GM23338 (cell line): ENCODE results near the gene LPAR1. TPM values are rescaled to one million over a fixed set of nuclear protein-coding genes. Genes with fewer than 3 reads are reported as not detected.

ENCODE experiments used
- ATAC-seq: fragments of 200-7000 bp; cut with Tn5 transposase; 3 replicates; pipeline ENCODE4 v1.9.1; 2020
- DNase-seq: peaks from one replicate; pipeline ENCODE4 v3.0.0-alpha.2; 2015; ENCODE audit warnings: low spot score
- H2AFZ ChIP-seq: fragments of 200-600 bp; sonication (generic); 2 replicates; pipeline ENCODE4 v1.8.0; 2016; ENCODE audit warnings: antibody characterized with exemption, mild to moderate bottlenecking, moderate library complexity
- H3F3A ChIP-seq: fragments of 200-600 bp; sonication (generic); replicated peaks from 2 replicates; pipeline ENCODE4 v1.8.0; 2017; ENCODE audit warnings: antibody characterized with exemption, mixed run types, low read depth
- H3K27ac ChIP-seq: fragments of 200-600 bp; sonication (generic); 2 replicates; pipeline ENCODE4 v1.6.1; 2016; ENCODE audit warnings: low read depth
- H3K27me3 ChIP-seq: fragments of 200-600 bp; sonication (generic); 2 replicates; pipeline ENCODE4 v1.8.0; 2016; ENCODE audit warnings: mild to moderate bottlenecking, mixed run types, moderate library complexity; ENCODE audit not compliant: insufficient read depth
- H3K36me3 ChIP-seq: fragments of 200-600 bp; sonication (generic); 2 replicates; pipeline ENCODE4 v1.8.0; 2016; ENCODE audit warnings: mild to moderate bottlenecking; ENCODE audit not compliant: insufficient read depth
- H3K4me1 ChIP-seq: fragments of 200-600 bp; sonication (generic); 2 replicates; pipeline ENCODE4 v1.8.0; 2016; ENCODE audit warnings: mild to moderate bottlenecking, moderate library complexity; ENCODE audit not compliant: insufficient read depth
- H3K4me2 ChIP-seq: fragments of 200-600 bp; sonication (generic); 2 replicates; pipeline ENCODE4 v1.7.1; 2017; ENCODE audit warnings: mixed run types
- H3K4me3 ChIP-seq: fragments of 200-600 bp; sonication (generic); 2 replicates; pipeline ENCODE4 v1.6.1; 2016; ENCODE audit warnings: mixed run types
- H3K79me2 ChIP-seq: fragments of 200-600 bp; sonication (generic); replicated peaks from 2 replicates; pipeline ENCODE4 v1.8.0; 2017; ENCODE audit warnings: mild to moderate bottlenecking; ENCODE audit not compliant: insufficient read depth
- H3K9me2 ChIP-seq: fragments of 200-600 bp; sonication (generic); 2 replicates; pipeline ENCODE4 v1.8.0; 2017; ENCODE audit not compliant: insufficient read depth
- H4K20me1 ChIP-seq: fragments of 200-600 bp; sonication (generic); replicated peaks from 2 replicates; pipeline ENCODE4 v1.8.0; 2017; ENCODE audit warnings: mild to moderate bottlenecking; ENCODE audit not compliant: insufficient read depth
- H3K27ac Mint-ChIP-seq: 2 replicates; pipeline ENCODE4 v1.8.0; 2020; ENCODE audit warnings: inconsistent platforms, mild to moderate bottlenecking, moderate library complexity, mixed read lengths
- H3K27me3 Mint-ChIP-seq: 3 replicates; pipeline ENCODE4 v1.8.0; 2022; ENCODE audit warnings: low read depth, mild to moderate bottlenecking, moderate library complexity, mixed read lengths, inconsistent platforms; ENCODE audit not compliant: insufficient read depth, poor library complexity
- H3K36me3 Mint-ChIP-seq: 3 replicates; pipeline ENCODE4 v1.8.0; 2021; ENCODE audit warnings: low read depth, mild to moderate bottlenecking, inconsistent platforms, moderate library complexity, mixed read lengths
- H3K4me1 Mint-ChIP-seq: 3 replicates; pipeline ENCODE4 v1.8.0; 2020; ENCODE audit warnings: mild to moderate bottlenecking, inconsistent platforms, mixed read lengths
- H3K4me3 Mint-ChIP-seq: 3 replicates; pipeline ENCODE4 v1.8.0; 2021; ENCODE audit warnings: moderate library complexity, mild to moderate bottlenecking, inconsistent platforms, mixed read lengths
- H3K9me3 Mint-ChIP-seq: 3 replicates; pipeline ENCODE4 v1.8.0; 2020; ENCODE audit warnings: moderate library complexity, mild to moderate bottlenecking, inconsistent platforms, mixed read lengths
- CTCF ChIP-seq, 2 experiments: fragments of 200-600 bp in 1 of 2; sonication (generic) in 1 of 2; conservative IDR thresholded peaks; 2 replicates each; pipeline versions ENCODE4 v1.5.1 to v1.6.1; 2016 to 2017; ENCODE audit warnings: antibody characterized with exemption in 2 of 2, low read depth in 2 of 2, mild to moderate bottlenecking in 2 of 2, moderate library complexity in 1 of 2
- ETS1 ChIP-seq: IDR thresholded peaks from 2 replicates; pipeline ENCODE4 v1.6.1; 2016; ENCODE audit warnings: antibody characterized with exemption
- EZH2 ChIP-seq: fragments of 200-600 bp; sonication (generic); IDR thresholded peaks from one replicate; pipeline ENCODE4 v1.8.0; 2017; ENCODE audit warnings: antibody characterized with exemption, mild to moderate bottlenecking, low read depth; ENCODE audit not compliant: unreplicated experiment
- NANOG ChIP-seq: IDR thresholded peaks from 2 replicates; pipeline ENCODE4 v1.6.1; 2016; ENCODE audit warnings: antibody characterized with exemption, borderline replicate concordance
- POLR2AphosphoS5 ChIP-seq: IDR thresholded peaks from 2 replicates; pipeline ENCODE4 v1.6.1; 2016; ENCODE audit warnings: antibody characterized with exemption, low read depth
- REST ChIP-seq: IDR thresholded peaks from one replicate; pipeline ENCODE4 v1.6.1; 2018; ENCODE audit warnings: antibody characterized with exemption; ENCODE audit not compliant: unreplicated experiment
- STAT1 ChIP-seq: IDR thresholded peaks from one replicate; pipeline ENCODE4 v1.6.1; 2016; ENCODE audit warnings: antibody characterized with exemption; ENCODE audit not compliant: unreplicated experiment
- ZNF114 ChIP-seq: fragments of 250-450 bp; sonication (Bioruptor Pico); IDR thresholded peaks from 2 replicates; pipeline ENCODE4 v1.5.0; 2020; ENCODE audit warnings: mild to moderate bottlenecking, moderate library complexity
- ZNF462 ChIP-seq: fragments of 250-450 bp; sonication (Bioruptor Pico); IDR thresholded peaks from 2 replicates; pipeline ENCODE4 v1.5.0; 2020; ENCODE audit warnings: mild to moderate bottlenecking, moderate library complexity
- polyA plus RNA-seq: library from polyadenylated mRNA; unstranded; fragments of >200 nt; fragmentation: Nextera tagmentation; extraction: Ambion mirVana; gene quantifications from 2 replicates; pipeline ENCODE4 v1.2.1, GENCODE V29; 2016
- total RNA-seq: library from RNA; depleted of rRNA; stranded (reverse); fragments of >200 nt; shearing (Covaris generic); gene quantifications from 2 replicates; pipeline ENCODE4 v1.2.3, GENCODE V29; 2014

LPAR1 gene
- total and polyA plus RNA-seq, 2 experiments from 2014 or later, result 1.0 to 3.8 TPM

- no peak for TF ChIP-seq NANOG
- H3K27ac ChIP-seq, result no peak overlapping the region
- peaks cover 7% of the 10 kb centered on the region; the same call in 1 of the 2 replicates for H3K4me1 ChIP-seq
- no peaks in the 10 kb centered on the region for H3F3A ChIP-seq
- H3K9me3 Mint-ChIP-seq, result no peaks in the 10 kb centered on the region
- ATAC-seq, result peak; percentile 89
- H3K36me3 Mint-ChIP-seq, result no peaks in the 10 kb centered on the region; the same call in 2 of the 3 replicates
- H2AFZ ChIP-seq, result no peak overlapping the region
- H3K4me3 Mint-ChIP-seq, result no peak overlapping the region
- H3K27me3 ChIP-seq, result no peaks in the 10 kb centered on the region
- no peaks in the 10 kb centered on the region for H3K27me3 Mint-ChIP-seq
- H3K9me2 ChIP-seq, result no peaks in the 10 kb centered on the region; the same call in 1 of the 2 replicates
- DNase-seq, result no peak
- no peaks in the 10 kb centered on the region for H3K79me2 ChIP-seq
- no peak overlapping the region for H3K27ac Mint-ChIP-seq
- no peak overlapping the region for H3K4me3 ChIP-seq
- no peaks in the 10 kb centered on the region for H4K20me1 ChIP-seq
- H3K4me1 Mint-ChIP-seq, result peaks cover 9% of the 10 kb centered on the region; the same call in 2 of the 3 replicates
- H3K4me2 ChIP-seq, result peak overlapping the region; percentile 35; the same call in 1 of the 2 replicates
- no peaks in the 10 kb centered on the region for H3K36me3 ChIP-seq
Observed at GRCh38 chr9:111003182-111003581, 35.1 kb downstream of the LPAR1 start.

- H3K4me1 ChIP-seq, result peaks cover 7% of the 10 kb centered on the region; the same call in 1 of the 2 replicates
- H3K4me2 ChIP-seq, result no peak overlapping the region
- H3K27ac Mint-ChIP-seq, result no peak overlapping the region
- H3K27ac ChIP-seq, result no peak overlapping the region
- H3K4me3 ChIP-seq, result no peak overlapping the region
- no peak overlapping the region for H2AFZ ChIP-seq
- no peak for DNase-seq
- no peaks in the 10 kb centered on the region for H3K27me3 Mint-ChIP-seq
- H3K36me3 Mint-ChIP-seq, result no peaks in the 10 kb centered on the region; the same call in 2 of the 3 replicates
- no peaks in the 10 kb centered on the region for H3K36me3 ChIP-seq
- H3K79me2 ChIP-seq, result no peaks in the 10 kb centered on the region
- no peaks in the 10 kb centered on the region for H3K9me3 Mint-ChIP-seq
- H3K9me2 ChIP-seq, result no peaks in the 10 kb centered on the region; the same call in 1 of the 2 replicates
- H3F3A ChIP-seq, result no peaks in the 10 kb centered on the region
- no peak overlapping the region for H3K4me3 Mint-ChIP-seq
- H3K4me1 Mint-ChIP-seq, result peaks cover 7% of the 10 kb centered on the region; the same call in 1 of the 3 replicates
- no peak for ATAC-seq
- no peaks in the 10 kb centered on the region for H3K27me3 ChIP-seq
- H4K20me1 ChIP-seq, result no peaks in the 10 kb centered on the region
- no peak for TF ChIP-seq STAT1
- TF ChIP-seq ETS1, result no peak
- no peak for TF ChIP-seq ZNF462 (CRISPR knock-in tag)
- no peak for TF ChIP-seq POLR2AphosphoS5
- TF ChIP-seq EZH2, result no peak
- no peak for TF ChIP-seq ZNF114 (CRISPR knock-in tag)
- no peak for TF ChIP-seq REST
- no peak for TF ChIP-seq CTCF (conservative IDR thresholded peaks at IDR 0.05; ENCODE audit: low read depth in 2 of 2)
- TF ChIP-seq NANOG, result no peak
Observed at GRCh38 chr9:111001526-111001925, 36.7 kb downstream of the LPAR1 start.
